Measurements from ENCODE around the gene DLG5.

DLG5 gene

DNA sequence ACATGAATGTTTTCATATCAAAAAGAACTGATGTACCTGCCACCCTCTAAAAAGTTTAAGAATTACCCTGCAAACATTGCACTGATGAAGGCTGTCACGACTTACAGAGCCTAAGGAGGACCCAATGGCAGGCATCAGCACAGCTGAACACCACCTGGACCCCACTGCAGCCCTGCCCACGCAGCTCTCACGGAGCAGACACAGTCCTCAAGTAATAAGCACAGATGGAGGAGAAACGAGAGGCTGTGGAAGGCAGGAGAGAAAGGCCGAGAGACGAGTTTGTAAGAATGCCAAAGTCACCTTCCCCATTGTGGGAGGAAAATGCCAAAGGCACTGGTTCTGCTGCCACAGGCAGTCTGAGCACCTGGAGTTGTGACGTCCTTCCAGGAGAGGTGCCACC is 135.0 kb downstream of the DLG5 start:
- no peaks in the 10 kb centered on the region for H3K4me1 ChIP-seq (ENCODE audit: control insufficient read depth, low read depth, low read length)
- H3K9me3 ChIP-seq (ENCODE audit: control insufficient read depth, low read depth, low read length) = no peaks in the 10 kb centered on the region
- H3K27me3 ChIP-seq (ENCODE audit: control insufficient read depth, insufficient read depth, low read length) = no peaks in the 10 kb centered on the region
- H3K36me3 ChIP-seq (ENCODE audit: control insufficient read depth, low read depth, low read length) = peaks cover 42% of the 10 kb centered on the region
- no peak overlapping the region for H3K9ac ChIP-seq (ENCODE audit: low read length)
- H3K27ac ChIP-seq (ENCODE audit: low read length) = no peak overlapping the region
- H3K4me3 ChIP-seq (ENCODE audit: low read length) = no peak overlapping the region

DNA sequence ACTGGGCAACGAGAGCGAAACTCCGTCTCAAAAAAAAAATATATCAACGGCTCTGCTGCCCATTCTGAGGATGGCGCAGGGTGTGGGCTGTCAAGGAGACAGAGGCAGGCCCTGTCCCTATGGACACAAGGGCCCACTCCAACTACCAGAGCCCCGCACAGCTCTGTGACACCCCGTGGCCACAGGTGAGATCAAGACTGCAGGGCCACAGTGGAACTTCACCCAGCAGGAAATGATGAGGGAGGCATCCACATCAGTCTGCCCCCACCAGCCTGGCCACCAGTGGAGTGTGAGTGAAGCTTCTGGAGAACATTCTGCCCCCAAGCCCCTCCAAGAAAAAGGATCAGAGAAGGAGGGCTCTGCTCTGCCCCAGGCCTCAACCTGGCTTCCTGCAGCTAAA is 136.7 kb downstream of the DLG5 start:
- no peak overlapping the region for H3K27ac ChIP-seq (ENCODE audit: low read length)
- no peak overlapping the region for H3K9ac ChIP-seq (ENCODE audit: low read length)
- H3K36me3 ChIP-seq (ENCODE audit: control insufficient read depth, low read depth, low read length) = peaks cover 33% of the 10 kb centered on the region
- H3K4me1 ChIP-seq (ENCODE audit: control insufficient read depth, low read depth, low read length) = no peaks in the 10 kb centered on the region
- no peak overlapping the region for H3K4me3 ChIP-seq (ENCODE audit: low read length)
- no peaks in the 10 kb centered on the region for H3K9me3 ChIP-seq (ENCODE audit: control insufficient read depth, low read depth, low read length)
- H3K27me3 ChIP-seq (ENCODE audit: control insufficient read depth, insufficient read depth, low read length) = no peaks in the 10 kb centered on the region

DNA sequence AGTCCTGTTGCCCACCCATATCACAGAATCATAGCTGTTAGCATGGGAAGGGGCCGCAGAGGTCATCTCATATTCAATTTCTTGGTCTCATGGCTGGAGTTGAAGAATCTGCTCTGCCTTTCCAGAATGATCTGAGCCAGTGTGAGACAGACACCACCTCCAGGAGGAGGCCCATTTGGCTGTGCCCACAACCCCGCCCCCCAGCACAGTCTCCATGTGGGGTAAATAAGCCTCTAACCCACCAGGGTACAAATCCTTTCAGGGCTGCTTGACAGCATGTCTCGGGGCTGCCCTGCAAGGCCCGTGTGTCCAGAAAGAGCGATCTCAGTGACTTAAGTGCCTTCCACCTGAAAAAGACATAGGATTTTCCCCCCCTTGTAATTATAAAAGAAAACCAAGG is 137.5 kb downstream of the DLG5 start:
- no peak overlapping the region for H3K9ac ChIP-seq (ENCODE audit: low read length)
- H3K27ac ChIP-seq (ENCODE audit: low read length) = no peak overlapping the region
- H3K4me3 ChIP-seq (ENCODE audit: low read length) = no peak overlapping the region
- H3K9me3 ChIP-seq (ENCODE audit: control insufficient read depth, low read depth, low read length) = no peaks in the 10 kb centered on the region
- peaks cover 36% of the 10 kb centered on the region for H3K36me3 ChIP-seq (ENCODE audit: control insufficient read depth, low read depth, low read length)
- H3K4me1 ChIP-seq (ENCODE audit: control insufficient read depth, low read depth, low read length) = no peaks in the 10 kb centered on the region
- H3K27me3 ChIP-seq (ENCODE audit: control insufficient read depth, insufficient read depth, low read length) = no peaks in the 10 kb centered on the region

DNA sequence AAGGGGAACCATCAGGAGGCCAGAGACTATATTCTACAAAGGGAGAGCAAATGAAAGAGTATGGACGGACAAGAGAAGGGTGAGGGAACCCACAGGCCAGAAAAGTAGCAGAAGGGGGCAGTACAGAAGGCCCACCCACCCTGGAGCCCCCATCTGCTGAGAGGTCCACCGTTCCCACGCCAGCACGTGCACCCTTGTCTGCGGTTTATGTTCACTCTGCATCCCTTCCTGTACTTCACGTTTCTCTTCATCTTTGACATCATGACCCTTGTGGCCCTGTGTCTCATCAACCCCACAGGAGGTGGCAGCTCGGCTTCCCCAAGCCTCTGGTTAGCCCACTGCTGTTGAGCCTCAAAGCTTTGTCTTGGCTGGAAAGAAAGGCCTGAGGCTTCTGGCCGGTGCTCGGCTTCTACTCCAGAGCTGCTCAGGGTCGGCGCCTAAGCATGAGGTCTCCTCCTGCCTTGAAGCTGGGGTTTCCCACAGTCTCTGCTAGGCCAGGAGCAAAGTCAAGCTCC is 138.0 kb downstream of the DLG5 start:
- Histone ChIP-seq H3K4me3 (ENCODE audit: low read length) (no peak overlapping the region), H3K36me3 (ENCODE audit: control insufficient read depth, low read depth, low read length) (peaks cover 35% of the 10 kb centered on the region), H3K9ac (ENCODE audit: low read length) (no peak overlapping the region), H3K9me3 (ENCODE audit: control insufficient read depth, low read depth, low read length) (no peaks in the 10 kb centered on the region), H3K27me3 (ENCODE audit: control insufficient read depth, insufficient read depth, low read length) (no peaks in the 10 kb centered on the region), H3K4me1 (ENCODE audit: control insufficient read depth, low read depth, low read length) (no peaks in the 10 kb centered on the region), H3K27ac (ENCODE audit: low read length) (no peak overlapping the region)

DNA sequence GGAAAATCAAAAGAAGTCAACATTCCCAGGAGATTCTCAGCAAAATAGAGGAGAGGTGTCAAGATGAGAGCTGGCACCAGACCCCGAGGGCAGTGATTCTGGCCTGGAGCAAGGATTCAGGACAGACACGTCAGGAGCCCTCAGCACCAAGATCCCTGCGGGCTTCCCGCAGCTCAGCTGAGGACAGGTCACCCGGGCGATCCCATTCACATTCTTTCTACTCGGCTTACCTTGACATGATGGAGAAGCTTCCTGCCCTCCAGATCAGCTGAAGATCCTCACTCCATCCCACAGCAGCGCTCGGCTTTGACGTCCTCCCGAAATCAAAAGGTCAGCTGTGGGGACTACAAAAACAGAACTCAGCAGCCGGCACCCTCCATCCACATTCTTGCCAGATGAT is 139.1 kb downstream of the DLG5 start:
- Histone ChIP-seq H3K27me3 (ENCODE audit: control insufficient read depth, insufficient read depth, low read length) (no peaks in the 10 kb centered on the region), H3K36me3 (ENCODE audit: control insufficient read depth, low read depth, low read length) (peaks cover 32% of the 10 kb centered on the region), H3K27ac (ENCODE audit: low read length) (no peak overlapping the region), H3K4me3 (ENCODE audit: low read length) (no peak overlapping the region), H3K9me3 (ENCODE audit: control insufficient read depth, low read depth, low read length) (no peaks in the 10 kb centered on the region), H3K9ac (ENCODE audit: low read length) (no peak overlapping the region), H3K4me1 (ENCODE audit: control insufficient read depth, low read depth, low read length) (no peaks in the 10 kb centered on the region)

DNA sequence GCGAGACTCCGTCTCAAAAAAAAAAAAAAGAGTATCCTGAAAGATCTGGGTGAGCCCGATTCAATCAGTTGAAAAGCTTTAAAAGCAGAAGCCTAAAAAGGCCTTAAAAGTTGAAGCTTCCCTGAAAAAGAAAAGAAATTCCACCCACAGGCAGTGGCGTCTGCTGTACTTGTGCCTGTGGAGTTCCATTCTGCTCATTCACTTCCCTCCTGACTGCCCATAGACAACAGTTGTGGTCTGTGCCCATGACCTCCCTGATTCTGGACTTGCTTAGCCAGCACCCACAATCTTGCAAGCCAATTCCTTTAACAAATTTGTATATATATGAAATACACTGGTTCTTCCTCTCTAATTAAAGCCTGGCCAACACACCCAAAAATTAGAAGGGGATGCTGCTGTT is 141.7 kb downstream of the DLG5 start:
- Histone ChIP-seq H3K27me3 (ENCODE audit: control insufficient read depth, insufficient read depth, low read length) (no peaks in the 10 kb centered on the region), H3K27ac (ENCODE audit: low read length) (no peak overlapping the region), H3K4me1 (ENCODE audit: control insufficient read depth, low read depth, low read length) (no peaks in the 10 kb centered on the region), H3K9ac (ENCODE audit: low read length) (no peak overlapping the region), H3K4me3 (ENCODE audit: low read length) (no peak overlapping the region), H3K9me3 (ENCODE audit: control insufficient read depth, low read depth, low read length) (no peaks in the 10 kb centered on the region), H3K36me3 (ENCODE audit: control insufficient read depth, low read depth, low read length) (peaks cover 17% of the 10 kb centered on the region)

DNA sequence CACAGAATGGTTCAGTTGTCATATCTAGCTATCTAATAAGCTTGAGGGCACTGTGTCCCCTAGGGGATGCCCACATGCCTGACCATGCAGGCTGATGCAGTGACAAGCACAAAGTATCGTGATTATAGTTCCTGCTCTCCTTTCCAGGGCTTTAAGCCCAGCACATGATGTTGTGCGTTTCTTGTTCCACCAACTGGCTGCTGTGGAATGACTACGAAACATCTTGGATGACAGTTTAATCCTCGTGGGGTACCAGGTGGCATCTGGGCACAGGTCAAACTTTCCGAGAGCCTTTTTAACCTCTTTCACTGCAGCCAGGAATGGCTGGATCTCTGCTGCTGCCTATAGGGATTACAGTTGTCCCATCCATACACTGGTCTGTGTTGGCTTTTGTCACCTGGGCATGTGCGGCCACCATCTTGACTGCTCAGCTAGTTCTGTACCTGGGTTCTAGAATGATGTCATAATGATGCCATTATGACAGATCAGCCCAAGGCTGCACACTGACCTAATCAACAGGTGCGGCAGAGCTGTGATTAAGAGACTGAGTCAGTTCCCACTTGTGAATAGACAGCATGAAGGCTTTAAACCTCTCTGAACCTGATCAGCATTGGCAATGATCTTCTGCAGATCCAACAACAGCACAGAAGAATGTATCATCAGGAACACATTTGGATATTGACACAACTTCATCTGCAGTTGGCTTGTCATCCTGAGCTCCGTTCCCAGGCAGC is 144.1 kb downstream of the DLG5 start:
- Histone ChIP-seq H3K4me3 (ENCODE audit: low read length) (no peak overlapping the region), H3K4me1 (ENCODE audit: control insufficient read depth, low read depth, low read length) (no peaks in the 10 kb centered on the region), H3K27ac (ENCODE audit: low read length) (no peak overlapping the region), H3K9ac (ENCODE audit: low read length) (no peak overlapping the region), H3K9me3 (ENCODE audit: control insufficient read depth, low read depth, low read length) (no peaks in the 10 kb centered on the region), H3K27me3 (ENCODE audit: control insufficient read depth, insufficient read depth, low read length) (no peaks in the 10 kb centered on the region), H3K36me3 (ENCODE audit: control insufficient read depth, low read depth, low read length) (peaks cover 17% of the 10 kb centered on the region)

DNA sequence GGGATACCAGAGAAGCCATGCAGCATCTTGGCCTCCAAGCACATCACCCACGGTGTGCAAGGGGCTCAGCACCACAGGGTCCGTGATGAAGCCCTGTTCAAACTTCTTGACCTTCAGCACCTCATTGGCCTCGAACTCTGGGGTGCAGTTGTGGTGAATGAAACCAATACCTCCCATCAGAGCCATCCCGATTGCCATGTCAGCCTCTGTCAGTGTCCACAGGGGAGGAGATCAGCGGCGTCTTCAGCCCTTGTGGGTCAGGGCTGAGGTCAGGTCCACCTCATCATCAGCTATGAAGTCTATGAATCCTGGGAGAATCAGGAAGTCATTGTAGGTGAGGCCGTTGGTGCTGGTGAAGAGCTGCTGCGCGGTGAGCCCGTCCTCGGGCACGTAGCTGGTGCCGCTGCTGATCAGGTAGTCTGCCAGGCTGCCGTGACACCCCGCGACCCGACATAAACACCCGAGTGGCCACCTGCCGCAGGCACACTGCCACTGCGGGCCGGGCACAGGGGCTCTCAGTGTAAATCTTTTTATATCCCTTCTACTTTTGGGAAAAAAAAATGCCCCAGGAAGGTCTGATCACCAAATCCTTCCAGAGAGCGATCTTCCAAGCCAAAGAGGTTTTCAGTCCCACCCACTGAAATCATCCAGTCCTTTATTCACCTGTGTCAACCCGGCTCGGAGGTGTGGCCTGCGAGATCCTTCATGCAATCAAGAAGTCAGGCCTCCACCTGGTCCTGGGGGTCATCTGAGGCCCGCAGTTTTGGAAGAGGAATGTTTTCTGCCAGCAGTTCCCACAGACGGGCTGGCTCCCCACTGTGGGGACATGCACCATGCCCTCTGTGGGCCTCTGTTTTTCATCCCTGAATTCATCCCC is 144.9 kb downstream of the DLG5 start:
- Histone ChIP-seq H3K9me3 (ENCODE audit: control insufficient read depth, low read depth, low read length) (no peaks in the 10 kb centered on the region), H3K9ac (ENCODE audit: low read length) (no peak overlapping the region), H3K27me3 (ENCODE audit: control insufficient read depth, insufficient read depth, low read length) (no peaks in the 10 kb centered on the region), H3K27ac (ENCODE audit: low read length) (no peak overlapping the region), H3K4me1 (ENCODE audit: control insufficient read depth, low read depth, low read length) (no peaks in the 10 kb centered on the region), H3K4me3 (ENCODE audit: low read length) (no peak overlapping the region), H3K36me3 (ENCODE audit: control insufficient read depth, low read depth, low read length) (peaks cover 17% of the 10 kb centered on the region)

DNA sequence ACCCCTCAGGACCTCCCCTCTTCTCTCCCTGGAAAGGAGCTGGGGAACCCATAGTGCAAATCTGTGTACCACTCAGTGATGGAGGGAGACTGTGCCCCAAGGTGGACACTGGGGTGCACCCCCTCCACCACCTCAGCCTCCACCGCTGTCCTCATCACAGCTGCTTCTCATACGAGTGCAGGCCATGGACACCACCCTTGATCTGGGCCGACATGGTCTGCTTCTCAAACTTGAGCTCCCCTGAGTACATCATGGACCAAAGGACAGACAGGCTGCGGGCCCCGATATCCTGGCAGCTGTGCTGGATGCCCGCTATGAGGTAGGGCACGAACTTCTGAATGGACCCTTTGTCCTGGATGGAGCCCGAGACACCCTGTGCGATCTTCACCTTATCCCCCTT is 146.4 kb downstream of the DLG5 start:
- no peaks in the 10 kb centered on the region for H3K27me3 ChIP-seq (ENCODE audit: control insufficient read depth, insufficient read depth, low read length)
- no peak overlapping the region for H3K4me3 ChIP-seq (ENCODE audit: low read length)
- no peaks in the 10 kb centered on the region for H3K9me3 ChIP-seq (ENCODE audit: control insufficient read depth, low read depth, low read length)
- no peak overlapping the region for H3K27ac ChIP-seq (ENCODE audit: low read length)
- H3K4me1 ChIP-seq (ENCODE audit: control insufficient read depth, low read depth, low read length) = no peaks in the 10 kb centered on the region
- peaks cover 17% of the 10 kb centered on the region for H3K36me3 ChIP-seq (ENCODE audit: control insufficient read depth, low read depth, low read length)
- no peak overlapping the region for H3K9ac ChIP-seq (ENCODE audit: low read length)

DNA sequence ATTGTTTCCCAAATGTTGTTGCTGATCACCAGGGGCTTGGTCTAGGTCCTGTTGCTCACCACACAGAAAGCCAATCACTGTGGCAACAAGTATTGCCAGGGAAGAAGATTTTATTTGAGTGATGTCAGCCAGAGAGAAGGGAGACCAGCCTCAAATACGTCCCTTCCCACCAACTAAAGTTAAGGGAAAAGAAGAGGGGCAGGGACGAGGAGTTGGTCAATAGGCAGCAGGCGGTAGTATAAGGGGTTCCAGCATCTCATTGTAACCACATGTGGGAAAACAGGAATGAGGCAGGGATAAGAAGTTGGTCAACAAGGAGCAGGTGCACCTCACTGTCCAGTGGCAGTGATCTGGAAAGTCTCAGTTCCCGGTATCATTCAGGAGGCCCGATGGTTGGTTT is 150.1 kb downstream of the DLG5 start:
- Histone ChIP-seq H3K4me1 (ENCODE audit: control insufficient read depth, low read depth, low read length) (no peaks in the 10 kb centered on the region), H3K27me3 (ENCODE audit: control insufficient read depth, insufficient read depth, low read length) (no peaks in the 10 kb centered on the region), H3K9me3 (ENCODE audit: control insufficient read depth, low read depth, low read length) (no peaks in the 10 kb centered on the region), H3K27ac (ENCODE audit: low read length) (no peak overlapping the region), H3K4me3 (ENCODE audit: low read length) (no peak overlapping the region), H3K9ac (ENCODE audit: low read length) (no peak overlapping the region), H3K36me3 (ENCODE audit: control insufficient read depth, low read depth, low read length) (no peaks in the 10 kb centered on the region)

DNA sequence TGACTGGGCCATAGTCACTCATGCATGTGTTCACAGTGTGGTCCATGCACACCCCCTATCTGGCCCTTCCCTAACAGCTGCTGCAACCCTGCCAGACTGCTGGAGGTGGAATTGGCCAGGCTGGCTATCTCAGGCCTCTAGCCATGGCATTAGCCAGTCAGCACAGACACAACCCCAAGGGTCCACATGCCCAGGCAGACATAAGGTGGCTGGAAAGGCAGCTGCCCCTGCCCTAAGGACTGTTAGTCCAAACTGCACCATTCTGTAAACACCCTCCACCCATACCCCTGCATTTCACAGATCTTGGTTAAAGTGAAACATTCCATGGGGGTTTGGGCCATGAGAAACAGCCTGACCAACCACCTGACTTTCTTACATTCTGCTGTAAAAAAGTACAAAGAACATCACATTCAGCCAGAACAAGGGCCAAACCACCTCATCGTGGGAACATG is 151.6 kb downstream of the DLG5 start:
- no peaks in the 10 kb centered on the region for H3K36me3 ChIP-seq (ENCODE audit: control insufficient read depth, low read depth, low read length)
- H3K27ac ChIP-seq (ENCODE audit: low read length) = no peak overlapping the region
- H3K4me3 ChIP-seq (ENCODE audit: low read length) = no peak overlapping the region
- no peak overlapping the region for H3K9ac ChIP-seq (ENCODE audit: low read length)
- no peaks in the 10 kb centered on the region for H3K27me3 ChIP-seq (ENCODE audit: control insufficient read depth, insufficient read depth, low read length)
- H3K9me3 ChIP-seq (ENCODE audit: control insufficient read depth, low read depth, low read length) = no peaks in the 10 kb centered on the region
- no peaks in the 10 kb centered on the region for H3K4me1 ChIP-seq (ENCODE audit: control insufficient read depth, low read depth, low read length)
